NCI-H2196 (cell line): Measurements from ENCODE around the gene ANXA8.

Experiments
- DNase-seq: peaks from one replicate; lab custom pipeline; 2025; ENCODE audit not compliant: unreplicated experiment; lab: John Stamatoyannopoulos, UW

Gene ANXA8

DNA sequence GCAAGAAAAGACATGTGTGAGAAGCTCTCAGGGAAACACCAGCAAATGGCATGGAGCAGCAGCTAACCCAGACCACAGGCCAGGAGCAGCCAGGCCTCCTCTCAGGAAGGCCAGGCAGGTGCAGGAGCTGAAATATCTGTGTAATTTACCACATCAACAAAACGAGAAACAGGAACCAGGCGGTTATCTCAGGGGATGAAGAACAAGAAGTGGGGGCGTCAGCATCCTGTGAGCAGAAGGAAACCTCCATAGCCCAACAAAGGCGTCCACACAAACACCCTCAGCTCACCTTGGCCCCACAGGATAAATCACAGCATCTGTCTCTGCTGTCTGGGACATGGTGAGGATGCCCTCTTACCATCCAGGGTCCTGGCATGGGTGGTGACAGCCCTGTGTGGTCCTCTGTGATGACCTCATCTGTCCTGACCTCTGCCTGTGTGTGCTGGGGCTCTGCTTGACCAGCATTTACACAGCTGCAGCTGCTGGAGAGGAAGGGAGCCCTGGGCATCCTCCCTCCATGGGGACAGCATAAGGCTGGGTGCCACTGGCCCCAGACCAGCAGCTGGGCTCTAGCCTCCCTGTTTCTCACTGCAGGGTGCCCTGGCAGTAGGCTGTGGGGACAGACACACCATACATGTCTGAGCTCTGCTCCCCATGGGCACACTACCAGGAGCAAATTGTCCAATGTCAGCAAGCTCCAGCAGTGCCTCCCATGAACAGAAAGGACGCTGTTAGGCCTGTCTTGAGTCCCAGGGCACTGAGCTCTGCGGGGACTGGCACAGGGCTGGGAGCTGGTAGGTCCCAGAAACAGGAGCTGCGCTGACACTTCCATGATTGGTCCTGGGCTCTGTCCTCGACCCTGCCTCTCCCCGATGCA lies 34.6 kb downstream of the ANXA8 start:
- DNase-seq: peak; percentile 29

DNA sequence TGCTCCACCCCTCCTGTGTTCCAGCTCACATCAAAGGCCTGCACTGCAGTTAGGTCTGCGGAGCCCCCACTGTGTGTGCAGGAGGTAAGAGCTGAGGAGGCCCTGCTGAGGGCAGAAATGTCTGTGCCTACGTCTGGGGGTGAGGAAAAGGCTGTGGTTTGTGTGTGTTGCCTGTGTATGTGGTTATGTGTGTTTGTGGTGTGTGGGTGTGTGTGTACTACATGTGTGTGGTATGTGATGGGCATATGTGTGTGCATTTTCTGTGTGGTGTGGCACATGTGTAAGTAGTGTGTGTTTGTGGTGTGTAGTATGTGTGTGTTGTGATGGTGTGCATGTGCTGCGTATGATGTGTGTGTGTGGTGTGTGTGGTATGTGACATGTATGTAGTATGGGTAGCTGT lies 36.2 kb downstream of the ANXA8 start:
- no peak for DNase-seq

DNA sequence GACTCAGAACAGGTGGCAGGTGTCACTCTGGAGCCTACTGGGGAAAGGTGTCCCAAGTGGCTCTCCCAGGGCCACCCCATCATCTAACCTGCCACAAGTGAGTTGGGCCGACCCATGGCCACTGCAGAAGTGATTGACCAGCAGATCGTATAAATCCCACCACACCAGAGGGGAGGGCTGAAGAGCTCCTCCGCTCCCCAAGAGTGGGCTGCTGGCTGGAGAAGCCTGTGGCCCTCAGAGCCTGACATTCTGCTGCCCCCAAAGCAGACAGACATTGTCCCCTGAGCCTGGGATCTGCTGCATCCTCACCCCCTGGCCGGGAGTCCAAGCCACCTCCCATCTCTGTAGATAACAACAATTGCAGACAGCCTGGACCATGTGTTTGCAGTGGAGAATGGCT lies 36.7 kb downstream of the ANXA8 start:
- no peak for DNase-seq

DNA sequence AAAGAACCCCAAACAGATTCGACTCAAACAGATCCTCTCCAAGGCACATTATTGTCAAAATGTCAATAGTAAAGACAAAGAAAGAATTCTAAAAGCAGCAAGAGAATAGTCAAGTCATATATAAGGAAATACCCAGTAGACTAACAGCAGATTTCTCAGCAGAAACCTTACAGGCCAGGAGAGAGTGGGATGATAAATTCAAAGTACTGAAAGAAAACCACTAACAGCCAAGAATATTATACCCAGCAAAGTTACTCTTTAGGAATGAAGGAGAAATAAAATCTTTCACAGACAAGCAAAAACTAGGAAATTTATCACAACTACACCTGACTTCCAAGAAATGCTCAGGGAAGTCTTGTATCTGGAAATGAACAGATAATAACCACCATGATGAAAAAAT lies 38.2 kb downstream of the ANXA8 start:
- no peak for DNase-seq

DNA sequence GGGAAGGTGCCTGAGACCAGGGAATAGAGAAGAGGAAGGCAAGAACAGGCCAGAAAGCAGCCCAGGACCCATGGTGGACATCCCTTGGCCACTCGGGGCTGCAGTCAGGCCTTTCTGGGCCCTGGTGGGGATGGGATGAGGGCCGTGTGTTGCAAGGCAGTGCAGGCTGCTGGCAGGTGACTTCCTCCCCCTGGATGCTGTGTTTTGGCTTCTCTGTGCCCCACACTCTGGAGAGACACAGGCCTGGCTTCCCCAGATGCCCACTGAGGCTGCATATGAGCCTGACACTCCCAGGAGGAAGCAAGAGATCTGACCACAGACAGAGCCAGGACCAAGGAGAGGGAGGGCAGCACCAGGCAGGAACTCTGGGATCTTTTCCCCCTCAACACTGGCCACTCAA lies 39.9 kb downstream of the ANXA8 start:
- DNase-seq: no peak

DNA sequence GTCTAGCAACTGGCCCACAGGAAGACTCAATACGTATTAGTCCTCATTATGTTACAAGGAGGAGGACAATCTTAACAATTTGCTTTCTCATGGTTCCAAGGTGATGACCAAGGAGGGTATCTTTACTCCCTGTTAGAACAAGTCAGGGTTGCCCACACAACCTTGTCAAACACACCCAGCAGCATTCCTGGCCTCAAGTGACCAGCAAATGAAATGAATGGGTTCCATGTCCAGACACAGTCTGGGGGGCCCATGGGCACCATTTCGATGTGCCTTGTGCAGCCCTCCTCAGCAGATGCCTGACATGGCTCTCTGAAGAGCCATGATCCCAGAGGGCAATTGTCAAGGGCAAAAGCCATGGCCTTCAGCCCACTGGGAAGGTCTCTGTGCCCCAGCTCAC lies 40.8 kb downstream of the ANXA8 start:
- DNase-seq: no peak

DNA sequence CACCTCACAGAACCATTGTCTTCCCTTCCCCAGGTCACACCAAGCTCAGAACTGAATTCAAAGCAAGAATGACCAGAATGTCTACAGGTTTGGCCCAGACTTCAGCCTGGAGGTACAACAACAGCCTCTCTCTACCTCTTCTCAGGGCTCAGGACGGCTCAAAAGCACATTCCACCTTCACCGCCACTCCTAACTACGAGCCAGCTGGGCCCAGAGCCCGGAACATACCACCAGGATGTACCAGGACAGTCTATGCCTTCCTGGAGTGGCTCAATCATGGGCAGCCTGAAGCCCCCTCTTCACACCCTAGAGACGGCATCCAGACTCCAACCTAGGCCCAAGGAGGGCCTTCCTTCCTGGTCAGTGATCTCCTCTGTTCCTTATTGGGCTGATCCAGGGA lies 41.6 kb downstream of the ANXA8 start:
- DNase-seq: no peak

DNA sequence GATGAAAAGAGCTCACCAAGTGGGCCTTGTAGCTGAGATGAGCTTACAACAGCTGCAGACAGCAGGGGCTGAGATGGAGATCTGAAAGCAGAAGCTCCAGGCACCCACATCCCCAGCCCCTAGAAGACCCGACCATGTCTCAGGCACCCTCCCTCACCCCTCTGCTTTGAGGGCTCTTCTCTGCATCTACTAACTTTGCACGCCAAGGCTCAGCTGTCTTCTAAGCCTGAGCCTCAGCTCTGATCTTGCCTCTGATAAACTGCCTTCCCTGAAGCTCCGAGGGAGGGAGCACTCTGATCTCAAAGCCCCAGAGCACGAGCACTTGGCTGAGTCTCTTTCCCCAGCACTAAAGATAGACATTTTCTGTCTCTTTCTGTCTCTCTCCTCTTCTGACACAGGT lies 42.0 kb downstream of the ANXA8 start:
- no peak for DNase-seq

DNA sequence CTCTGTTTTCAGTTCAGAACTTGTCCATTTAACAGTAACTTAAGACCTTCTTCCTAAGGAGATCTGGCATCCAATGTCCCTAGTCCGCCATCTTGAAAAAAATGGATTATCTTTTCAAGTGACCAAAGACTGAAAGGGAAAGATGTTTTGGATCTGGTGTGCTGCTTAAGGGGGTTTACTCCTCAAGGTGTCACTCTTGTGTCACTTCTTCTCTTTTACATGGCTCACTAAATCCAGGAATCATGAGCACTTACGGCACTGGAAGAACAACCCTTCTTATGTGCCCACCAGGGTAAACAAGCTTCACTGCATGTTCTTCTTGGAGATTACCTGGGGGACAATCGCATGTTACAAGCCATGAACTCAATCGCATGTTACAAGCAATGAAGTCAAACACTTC lies 43.7 kb downstream of the ANXA8 start:
- no peak for DNase-seq

DNA sequence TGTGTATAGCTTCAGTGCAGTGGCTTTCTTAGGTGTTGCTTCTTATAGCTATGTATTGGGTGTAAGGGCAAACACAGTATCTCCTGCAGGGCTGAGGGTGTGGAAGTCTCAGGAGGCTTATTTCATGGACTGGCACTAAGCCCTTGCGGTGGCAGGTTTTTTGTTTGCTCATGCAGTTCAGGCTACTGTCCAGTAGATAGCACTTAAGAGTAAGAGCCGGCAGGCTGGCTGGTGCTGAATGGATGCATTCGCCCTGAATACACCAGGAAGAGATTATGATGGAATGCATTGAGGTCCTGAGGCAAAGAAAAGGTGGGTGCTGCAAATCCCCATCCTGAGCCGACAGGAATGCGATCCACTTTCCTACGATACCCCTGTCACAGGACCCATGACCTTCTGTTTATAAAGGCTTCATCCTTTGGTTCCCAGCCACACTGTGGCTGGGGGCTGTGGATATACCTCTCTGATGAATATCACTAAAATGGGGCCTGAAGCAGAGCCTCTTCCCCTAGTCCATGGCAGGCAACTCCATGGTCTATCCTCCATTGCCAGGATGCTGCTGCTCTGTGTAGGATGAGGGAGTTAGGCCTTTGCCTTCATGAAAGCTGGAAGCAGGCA lies 44.9 kb downstream of the ANXA8 start:
- peak; percentile 39 for DNase-seq

DNA sequence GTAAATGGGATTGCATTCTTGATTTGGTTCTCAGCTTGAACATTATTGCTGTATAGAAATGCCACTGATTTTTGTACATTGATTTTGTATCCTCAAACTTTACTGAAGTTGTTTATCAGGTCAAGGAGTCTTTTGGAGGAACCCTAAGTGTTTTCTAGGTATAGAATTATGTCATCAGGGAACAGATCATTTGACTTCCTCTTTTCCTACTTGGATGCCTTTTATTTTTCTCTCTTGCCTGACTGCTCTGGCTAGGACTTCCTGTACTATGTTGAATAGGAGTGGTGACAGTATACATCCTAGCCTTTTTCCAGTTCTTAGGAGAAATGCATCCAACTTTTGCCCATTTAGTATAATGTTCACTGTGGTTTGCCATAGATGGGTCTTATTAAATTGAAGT lies 48.8 kb downstream of the ANXA8 start:
- DNase-seq: no peak

DNA sequence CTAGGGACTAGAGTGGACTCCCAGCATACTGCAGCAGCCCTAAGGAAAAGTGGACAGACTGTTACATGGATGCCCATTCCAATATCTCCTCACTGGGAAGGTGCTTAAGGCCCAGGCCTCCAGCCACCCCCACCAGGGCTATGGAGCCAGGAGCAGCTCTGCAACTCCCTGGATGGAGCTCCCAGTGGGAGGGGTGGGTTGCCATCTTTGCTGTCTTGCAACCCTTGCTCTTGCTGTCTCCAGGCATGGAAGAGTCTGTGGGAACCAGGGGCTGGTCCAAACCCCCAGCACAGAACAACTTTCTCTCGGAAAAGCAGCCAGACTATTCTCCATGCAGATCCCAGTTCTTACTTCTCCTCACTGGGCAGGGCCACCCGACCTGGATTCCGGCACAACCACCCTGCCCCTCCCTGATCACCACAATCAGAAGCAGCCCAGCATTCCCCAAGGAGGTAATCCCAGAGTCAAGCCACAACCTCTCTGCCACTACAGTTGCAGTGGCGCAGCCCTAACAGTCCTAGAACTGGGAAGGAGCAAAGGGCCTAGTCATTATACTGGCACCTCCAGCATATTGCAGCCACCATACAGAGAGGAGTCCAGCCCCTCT lies 58.0 kb downstream of the ANXA8 start:
- no peak for DNase-seq

DNA sequence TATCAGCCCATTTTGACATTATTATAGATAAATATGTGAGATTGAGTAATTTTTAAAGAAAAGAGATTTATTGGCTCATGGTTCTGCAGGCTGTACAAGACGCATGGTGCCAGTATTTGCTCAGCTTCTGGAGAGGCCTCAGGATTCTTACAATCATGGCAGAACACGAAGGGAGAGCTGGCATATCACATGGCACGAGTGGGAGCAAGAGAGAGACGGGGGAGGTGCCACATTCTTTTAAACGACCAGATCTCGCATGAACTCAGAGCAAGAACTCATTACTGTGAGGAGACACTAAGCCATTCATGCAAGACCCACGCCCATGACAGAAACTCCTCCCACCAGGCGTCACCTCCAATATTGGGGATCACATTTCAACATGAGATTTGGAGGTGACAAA lies 59.7 kb downstream of the ANXA8 start:
- no peak for DNase-seq

DNA sequence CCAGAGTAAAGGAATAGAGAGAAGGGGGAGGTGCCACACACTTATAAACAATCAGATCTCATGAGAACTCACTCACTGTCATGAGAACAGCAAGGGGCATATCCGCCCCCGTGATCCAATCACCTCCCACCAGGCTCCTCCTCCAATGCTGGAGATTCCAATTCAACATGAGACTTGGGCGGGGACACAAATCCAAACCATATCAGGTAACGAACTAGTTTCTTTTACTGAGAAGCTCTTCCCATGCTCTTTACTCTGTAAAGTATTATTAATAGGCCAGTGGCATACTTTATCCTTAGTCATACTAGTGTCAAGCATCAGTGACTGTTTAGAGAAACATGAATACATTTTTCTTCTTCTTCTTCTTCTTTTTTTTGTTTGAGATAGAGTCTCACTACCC lies 60.4 kb downstream of the ANXA8 start:
- DNase-seq: no peak

DNA sequence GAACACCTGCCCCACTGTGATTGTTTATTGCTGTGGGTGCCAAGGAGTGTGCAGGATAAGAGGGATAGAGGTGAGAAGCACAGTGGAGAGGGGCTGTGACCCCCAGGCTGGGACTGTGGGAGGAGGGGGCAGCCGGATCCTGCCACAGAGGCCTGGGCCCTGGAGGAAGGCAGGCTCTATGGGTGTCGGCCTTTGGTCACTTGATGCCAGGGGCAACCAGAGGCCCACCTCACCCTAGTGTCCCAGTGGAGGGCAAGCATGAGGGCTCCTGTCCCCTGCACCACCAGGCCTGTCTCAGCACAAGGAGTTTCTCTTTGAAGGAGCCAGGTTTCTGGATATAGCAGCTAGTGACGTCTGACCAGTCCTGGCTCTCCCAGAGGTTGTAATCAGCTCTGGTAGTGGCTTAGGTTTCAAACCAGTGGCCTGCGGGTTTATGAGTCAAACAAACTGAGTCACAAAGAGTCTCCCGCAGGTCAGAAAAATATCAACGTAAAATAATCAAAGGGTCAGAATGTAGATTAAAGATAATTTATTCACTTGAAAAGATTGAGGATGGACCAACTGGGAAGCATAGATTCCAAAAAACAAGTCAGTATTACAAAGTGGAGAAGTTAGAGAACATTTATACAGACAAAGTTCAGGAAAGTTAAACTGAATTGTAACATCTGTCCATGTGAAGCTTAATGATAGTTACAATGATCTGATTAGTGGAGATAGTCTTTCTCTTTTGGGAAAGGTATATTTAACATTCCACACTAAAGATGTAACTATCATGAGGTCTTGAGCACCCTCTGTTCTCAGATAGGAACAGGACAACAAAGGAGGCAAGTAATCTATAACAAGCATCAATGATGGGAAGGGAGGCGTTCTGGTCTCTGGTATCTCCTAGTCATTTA lies 62.6 kb downstream of the ANXA8 start:
- DNase-seq: no peak

DNA sequence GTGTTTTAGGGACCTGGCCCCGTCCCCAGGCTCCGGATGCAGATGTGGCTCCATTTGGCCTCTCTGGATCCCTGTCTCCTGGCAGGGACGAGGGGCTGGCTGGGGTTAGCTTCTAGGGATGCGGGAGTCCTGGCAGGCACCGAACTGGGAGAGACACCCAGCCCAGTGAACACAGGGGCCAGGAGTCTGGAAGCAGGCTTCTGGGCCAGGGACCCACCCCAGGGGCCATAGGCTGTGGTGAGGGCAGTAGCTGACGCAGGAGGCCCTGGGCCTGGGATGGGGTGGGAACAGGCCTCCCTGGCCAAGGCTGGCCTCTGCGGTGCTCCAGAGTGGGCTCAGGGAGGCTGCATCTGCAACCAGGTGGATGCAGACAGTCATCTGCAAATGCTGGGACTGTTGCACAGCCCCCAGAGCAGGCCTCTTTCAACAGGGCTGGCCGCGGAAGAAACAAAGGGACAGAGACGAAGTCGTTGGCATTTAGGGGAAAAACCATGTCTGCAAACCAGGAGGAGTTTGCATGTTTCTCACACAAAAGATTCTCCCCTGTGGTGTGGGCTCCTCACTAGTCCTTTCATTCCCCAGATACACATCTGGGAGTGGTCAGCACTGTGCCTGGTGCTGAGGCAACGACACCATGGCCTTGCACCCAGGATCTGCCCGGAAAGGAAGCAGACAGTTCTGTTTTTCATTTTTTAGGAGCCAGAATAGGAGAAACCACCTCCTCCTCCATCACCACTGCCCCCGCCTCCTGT lies 63.4 kb downstream of the ANXA8 start:
- no peak for DNase-seq

DNA sequence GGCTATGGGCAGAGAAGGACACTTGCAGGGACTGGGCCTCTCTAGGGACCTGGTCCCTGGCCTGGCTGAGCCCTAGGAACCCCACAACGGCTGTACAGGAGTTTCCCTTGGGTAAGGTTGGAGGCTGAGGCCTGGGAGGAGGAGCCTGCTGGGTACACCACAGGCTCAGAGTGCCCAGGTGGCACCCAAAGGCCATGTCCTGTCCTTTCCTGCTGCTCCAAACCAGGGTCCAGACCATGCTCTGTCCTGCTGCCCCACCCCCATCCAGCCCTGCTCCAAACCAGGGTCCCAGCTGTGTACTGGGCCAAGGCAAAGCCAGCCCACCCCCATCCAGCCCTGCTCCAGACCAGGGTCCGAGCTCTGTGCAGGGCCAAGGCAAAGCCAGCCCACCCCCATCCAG lies 64.5 kb downstream of the ANXA8 start:
- DNase-seq: no peak

DNA sequence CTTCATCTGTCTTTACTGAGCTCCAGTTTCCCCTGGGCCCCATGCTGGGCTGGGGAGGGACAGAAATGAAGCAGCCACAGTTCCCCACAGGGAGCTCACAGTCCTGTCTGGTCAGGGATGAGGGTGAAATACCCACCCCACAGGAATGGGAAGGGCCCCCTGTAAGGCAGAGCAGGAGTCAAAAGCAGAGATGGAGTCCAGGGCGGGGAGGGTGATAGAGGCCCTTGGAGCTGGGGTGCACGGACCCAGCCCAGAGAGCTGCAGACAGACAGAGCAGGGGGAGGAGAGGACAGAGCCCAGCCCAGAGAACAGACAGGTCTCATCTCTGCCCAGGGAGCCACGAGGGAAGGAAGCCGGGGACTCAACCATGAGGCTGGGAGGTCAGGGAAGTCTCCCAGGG lies 64.9 kb downstream of the ANXA8 start:
- DNase-seq: no peak

DNA sequence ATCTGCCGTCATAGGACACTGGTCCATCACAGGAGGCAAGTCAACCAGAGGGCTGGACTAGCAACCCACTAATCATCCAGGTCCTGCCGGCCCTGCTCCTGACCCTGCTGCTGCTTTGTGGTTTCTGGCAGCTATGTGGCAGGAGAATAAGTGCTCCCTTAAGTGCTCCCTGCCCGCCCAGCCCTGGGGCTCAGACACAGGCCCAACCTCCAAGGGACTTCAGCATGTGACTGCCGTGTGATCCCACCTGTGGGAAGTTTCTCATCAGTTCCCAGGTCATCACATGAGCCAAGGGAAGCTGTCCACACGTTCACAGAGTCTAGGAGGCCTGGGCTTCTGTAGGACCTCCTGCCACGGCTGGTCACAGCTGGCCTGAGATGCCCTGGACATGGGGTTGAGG lies 65.6 kb downstream of the ANXA8 start:
- DNase-seq: no peak
